ENCODE data around the gene CSTF3. TPM values are rescaled to one million over a fixed set of nuclear protein-coding genes. Genes with fewer than 3 reads are reported as not detected.

Gene CSTF3
- total RNA-seq, 2 experiments from 2014 or later = 31.9 to 55.7 TPM

GRCh38 chr11:33040033-33040861, 121.0 kb downstream of the CSTF3 start:
- Histone ChIP-seq H3K27ac (ENCODE audit: low read depth, low read length, poor library complexity, severe bottlenecking) (peak overlapping the region; percentile 69), H3K4me1 (ENCODE audit: insufficient read depth, low read length, poor library complexity, severe bottlenecking) (peaks cover 12% of the 10 kb centered on the region), H3K79me2 (ENCODE audit: insufficient read depth, low read depth, low read length) (peaks cover 5% of the 10 kb centered on the region; the same call in 1 of the 2 replicates), H3K36me3 (ENCODE audit: insufficient read depth, low read length) (peaks cover 20% of the 10 kb centered on the region), H3K9me2 (ENCODE audit: insufficient read depth, low read length) (no peaks in the 10 kb centered on the region), H2AFZ (ENCODE audit: low read length) (peak overlapping the region; percentile 94), H4K20me1 (ENCODE audit: insufficient read depth, low read length) (no peaks in the 10 kb centered on the region), H3K9me3 (ENCODE audit: low read length) (no peaks in the 10 kb centered on the region), H3K4me3 (ENCODE audit: low read depth, low read length, poor library complexity, severe bottlenecking) (peak overlapping the region; percentile 88), H3K4me2 (ENCODE audit: low read length) (peak overlapping the region; percentile 82)
- BruUV-seq (replicated peaks) = no TSS peak
- intact Hi-C loops (cut with micrococcal nuclease; ENCODE audit: unreplicated experiment) = no loop called here
- ChIA-PET CTCF (ENCODE audit: unreplicated experiment) (interaction anchor here (0.6 kb wide), 1 partner anchor 15 kb away, joined by 4 read pairs; no protein-coding TSS in a partner anchor), POLR2A (interaction anchor here (0.6 to 3.1 kb wide), 12 partner anchors 12 to 1398 kb away, joined by 3 to 19 read pairs (median 3); partner anchors contain the start of genes CAT and DEPDC7)
- TF ChIP-seq EZH2phosphoT487 (IDR thresholded peaks at IDR 0.05; ENCODE audit: borderline replicate concordance, low read depth, low read length) = no peak
- no peak for TF ChIP-seq CTCF (conservative IDR thresholded peaks at IDR 0.05; ENCODE audit: low read length)
- DNase-seq (ENCODE audit: low spot score) = peak; percentile 51

GRCh38 chr11:33039274-33040032, 121.8 kb downstream of the CSTF3 start, which contains the start of gene TCP11L1:
TSS of gene TCP11L1 (plus strand) at chr11:33039572. CDS start at chr11:33043774, 4,202 bp downstream.
- Histone ChIP-seq H3K27ac (ENCODE audit: low read depth, low read length, poor library complexity, severe bottlenecking) (peak within 1 kb of the TSS; percentile 69), H3K4me1 (ENCODE audit: insufficient read depth, low read length, poor library complexity, severe bottlenecking) (peaks cover 12% of the 10 kb centered on the region), H2AFZ (ENCODE audit: low read length) (peak within 1 kb of the TSS; percentile 94), H3K4me3 (ENCODE audit: low read depth, low read length, poor library complexity, severe bottlenecking) (peak within 1 kb of the TSS; percentile 88), H4K20me1 (ENCODE audit: insufficient read depth, low read length) (no peaks in the 10 kb centered on the region), H3K9me3 (ENCODE audit: low read length) (no peaks in the 10 kb centered on the region), H3K9me2 (ENCODE audit: insufficient read depth, low read length) (no peaks in the 10 kb centered on the region), H3K36me3 (ENCODE audit: insufficient read depth, low read length) (peaks cover 12% of the 10 kb centered on the region), H3K4me2 (ENCODE audit: low read length) (peak within 1 kb of the TSS; percentile 82), H3K79me2 (ENCODE audit: insufficient read depth, low read depth, low read length) (peaks cover 5% of the 10 kb centered on the region; the same call in 1 of the 2 replicates)
- DNase-seq (ENCODE audit: low spot score) = peak; percentile 89
- ChIA-PET CTCF (ENCODE audit: unreplicated experiment) (interaction anchor here (0.6 to 1.2 kb wide), 2 partner anchors 15 to 25 kb away, joined by 3 to 4 read pairs; no protein-coding TSS in a partner anchor), POLR2A (interaction anchor here (0.6 to 3.1 kb wide), 16 partner anchors 11 to 1399 kb away, joined by 3 to 19 read pairs (median 3); partner anchors contain the start of genes CAT and DEPDC7)
- TF ChIP-seq EZH2phosphoT487 (IDR thresholded peaks at IDR 0.05; ENCODE audit: borderline replicate concordance, low read depth, low read length) (no peak), CTCF (conservative IDR thresholded peaks at IDR 0.05; ENCODE audit: low read length) (no peak)
- intact Hi-C loops (cut with micrococcal nuclease; ENCODE audit: unreplicated experiment) = loop anchor here (10.0 kb wide), 1 partner anchor 145 kb away; the partner anchor contains the start of gene QSER1
- no TSS peak for BruUV-seq (replicated peaks)

All from OCI-LY7 (cell line).